Activated CD4-positive, CD25-positive, alpha-beta regulatory T cell (primary cell): ENCODE measurements around the gene AUTS2.
"Not testable (repeated sequence)": the region's sequence is repeated elsewhere in the genome, so short reads cannot be mapped to it uniquely, and the experiment has no call there.

Source experiments
- DNase-seq, 4 experiments: peaks; one replicate each; lab custom pipeline; 2025; lab: John Stamatoyannopoulos, UW

Gene AUTS2

GRCh38 chr7:70717553-70718329, 1119.5 kb downstream of the AUTS2 start:
- DNase-seq, result no peak

GRCh38 chr7:70719125-70719524, 1120.8 kb downstream of the AUTS2 start:
- DNase-seq, result no peak

GRCh38 chr7:70720191-70720873, 1122.1 kb downstream of the AUTS2 start:
- no peak for DNase-seq

GRCh38 chr7:70721500-70721899, 1123.2 kb downstream of the AUTS2 start:
- no peak for DNase-seq

- DNase-seq, result no peak
These were observed 1125.1 kb downstream of the AUTS2 start for GRCh38 chr7:70723339-70723738.

GRCh38 chr7:70725448-70725847, 1127.2 kb downstream of the AUTS2 start:
- no peak for DNase-seq

- DNase-seq, result no peak
These were observed 1128.0 kb downstream of the AUTS2 start for GRCh38 chr7:70726294-70726693.

- no peak for DNase-seq
These were observed 1128.7 kb downstream of the AUTS2 start for GRCh38 chr7:70726951-70727378.

- DNase-seq, result no peak
These were observed 1129.6 kb downstream of the AUTS2 start for GRCh38 chr7:70727861-70728260.

GRCh38 chr7:70728872-70729552, 1130.7 kb downstream of the AUTS2 start:
- no peak for DNase-seq

GRCh38 chr7:70729553-70730157, 1131.4 kb downstream of the AUTS2 start:
- DNase-seq, result not testable (repeated sequence)

GRCh38 chr7:70730451-70731110, 1132.3 kb downstream of the AUTS2 start:
- DNase-seq, result no peak

GRCh38 chr7:70733090-70733489, 1134.8 kb downstream of the AUTS2 start:
- DNase-seq, result no peak

- DNase-seq, result no peak
These were observed 1136.1 kb downstream of the AUTS2 start for GRCh38 chr7:70734411-70734810.

GRCh38 chr7:70735313-70735712, 1137.0 kb downstream of the AUTS2 start:
- no peak for DNase-seq

GRCh38 chr7:70736715-70737460, 1138.6 kb downstream of the AUTS2 start:
- DNase-seq, result no peak

GRCh38 chr7:70738151-70738885, 1140.0 kb downstream of the AUTS2 start:
- DNase-seq, result no peak

- DNase-seq, result no peak
These were observed 1141.5 kb downstream of the AUTS2 start for GRCh38 chr7:70739646-70740210.

- no peak for DNase-seq
These were observed 1143.4 kb downstream of the AUTS2 start for GRCh38 chr7:70741666-70742065.
